ENCODE measurements around the gene USP10. TPM values are rescaled to one million over a fixed set of nuclear protein-coding genes. Genes with fewer than 3 reads are reported as not detected.

USP10 gene
- total and polyA plus RNA-seq, 2 donors (not counting 1 experiment from before 2014, with no cell fraction given), result 48.9 to 134 TPM

DNA sequence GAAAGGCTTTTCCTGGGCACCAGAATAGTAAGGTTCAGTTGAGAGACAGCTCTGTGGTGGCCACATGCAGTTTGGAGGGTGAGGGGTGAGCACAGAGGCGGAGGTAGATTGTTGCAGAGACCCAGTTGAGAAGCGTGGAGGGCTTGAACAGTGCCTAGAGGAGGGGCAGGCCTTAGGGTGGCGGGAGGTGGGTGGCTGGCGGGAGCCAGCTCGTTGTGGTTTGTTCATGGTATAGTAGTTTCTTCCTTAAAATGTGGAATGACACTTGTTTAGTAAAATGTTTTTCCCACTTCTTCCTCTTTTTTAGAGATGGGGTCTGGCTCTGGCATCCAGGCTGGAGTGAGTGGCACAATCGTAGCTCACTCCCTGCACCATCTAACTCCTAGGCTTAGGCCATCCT lies 14.2 kb downstream of the USP10 start:
- Mint-ChIP-seq H3K27me3 (no peaks in the 10 kb centered on the region), H3K9me3 (ENCODE audit: insufficient read depth) (no peaks in the 10 kb centered on the region), H3K4me3 (peak overlapping the region; percentile 2), H3K27ac (peak overlapping the region; percentile 38), H3K4me1 (peaks cover 78% of the 10 kb centered on the region)
- no peak overlapping the region for H3K9ac ChIP-seq (ENCODE audit: low read length)
- no peaks in the 10 kb centered on the region for H3K27me3 ChIP-seq (replicated peaks in 1 of 4; ENCODE audit: control extremely low read depth in 1 of 4, control insufficient read depth in 3 of 4, insufficient read depth in 4 of 4, low read length in 3 of 4)
- POLR2A ChIA-PET, result no interaction called here
- intact Hi-C loops (cut with micrococcal nuclease), result no loop called here
- H4K20me1 ChIP-seq (ENCODE audit: control insufficient read depth, insufficient read depth, low read length, poor library complexity, severe bottlenecking), result peaks cover 88% of the 10 kb centered on the region
- DNase-seq (no peak), ATAC-seq (ENCODE audit: low read depth) (no peak)
- H3K4me3 ChIP-seq (ENCODE audit: control extremely low read depth in 1 of 5, extremely low read depth in 1 of 5, insufficient read depth in 1 of 5, low read depth in 2 of 5, low read length in 4 of 5), result no peak overlapping the region
- peak overlapping the region; percentile 26 for H3K4me2 ChIP-seq (replicated peaks; ENCODE audit: low read depth, low read length, poor library complexity, severe bottlenecking)
- H2AFZ ChIP-seq (ENCODE audit: insufficient read depth, low read depth, low read length, poor library complexity, severe bottlenecking), result no peak overlapping the region
- TF ChIP-seq, protein P1, sequence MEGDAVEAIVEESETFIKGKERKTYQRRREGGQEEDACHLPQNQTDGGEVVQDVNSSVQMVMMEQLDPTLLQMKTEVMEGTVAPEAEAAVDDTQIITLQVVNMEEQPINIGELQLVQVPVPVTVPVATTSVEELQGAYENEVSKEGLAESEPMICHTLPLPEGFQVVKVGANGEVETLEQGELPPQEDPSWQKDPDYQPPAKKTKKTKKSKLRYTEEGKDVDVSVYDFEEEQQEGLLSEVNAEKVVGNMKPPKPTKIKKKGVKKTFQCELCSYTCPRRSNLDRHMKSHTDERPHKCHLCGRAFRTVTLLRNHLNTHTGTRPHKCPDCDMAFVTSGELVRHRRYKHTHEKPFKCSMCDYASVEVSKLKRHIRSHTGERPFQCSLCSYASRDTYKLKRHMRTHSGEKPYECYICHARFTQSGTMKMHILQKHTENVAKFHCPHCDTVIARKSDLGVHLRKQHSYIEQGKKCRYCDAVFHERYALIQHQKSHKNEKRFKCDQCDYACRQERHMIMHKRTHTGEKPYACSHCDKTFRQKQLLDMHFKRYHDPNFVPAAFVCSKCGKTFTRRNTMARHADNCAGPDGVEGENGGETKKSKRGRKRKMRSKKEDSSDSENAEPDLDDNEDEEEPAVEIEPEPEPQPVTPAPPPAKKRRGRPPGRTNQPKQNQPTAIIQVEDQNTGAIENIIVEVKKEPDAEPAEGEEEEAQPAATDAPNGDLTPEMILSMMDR (IDR thresholded peaks at IDR 0.05), result no peak
- no peak for TF ChIP-seq EZH2 (IDR thresholded peaks at IDR 0.05; ENCODE audit: borderline replicate concordance, insufficient read depth, low read depth, low read length, poor library complexity, severe bottlenecking)
- H3K27ac ChIP-seq (ENCODE audit: low read length in 2 of 2), result peak overlapping the region in 1 of 2 donors; percentile 24
- no peaks in the 10 kb centered on the region for H3K9me3 ChIP-seq (ENCODE audit: control extremely low read depth in 1 of 3, control insufficient read depth in 2 of 3, insufficient read depth in 1 of 3, low read length in 2 of 3)
- CTCF ChIA-PET, result interaction anchor here (0.7 to 3.3 kb wide), 6 partner anchors 11 to 85 kb away, joined by 3 to 28 read pairs (median 3); no protein-coding TSS in a partner anchor
- peaks cover 100% of the 10 kb centered on the region for H3K79me2 ChIP-seq (ENCODE audit: control insufficient read depth, insufficient read depth, low read length)
- H3K36me3 ChIP-seq (replicated peaks in 1 of 2; ENCODE audit: control extremely low read depth in 1 of 2, control insufficient read depth in 1 of 2, extremely low read depth in 1 of 2, insufficient read depth in 2 of 2, low read length in 1 of 2), result peaks cover 6 to 21% of the 10 kb centered on the region in 2 experiments
- 50% methylated on average over 2 of the region's 6 CpGs for WGBS (ENCODE audit: insufficient coverage)
- H3K4me1 ChIP-seq (ENCODE audit: control insufficient read depth in 2 of 2, insufficient read depth in 2 of 2, low read length in 2 of 2), result peaks cover 27 to 36% of the 10 kb centered on the region in 2 donors

DNA sequence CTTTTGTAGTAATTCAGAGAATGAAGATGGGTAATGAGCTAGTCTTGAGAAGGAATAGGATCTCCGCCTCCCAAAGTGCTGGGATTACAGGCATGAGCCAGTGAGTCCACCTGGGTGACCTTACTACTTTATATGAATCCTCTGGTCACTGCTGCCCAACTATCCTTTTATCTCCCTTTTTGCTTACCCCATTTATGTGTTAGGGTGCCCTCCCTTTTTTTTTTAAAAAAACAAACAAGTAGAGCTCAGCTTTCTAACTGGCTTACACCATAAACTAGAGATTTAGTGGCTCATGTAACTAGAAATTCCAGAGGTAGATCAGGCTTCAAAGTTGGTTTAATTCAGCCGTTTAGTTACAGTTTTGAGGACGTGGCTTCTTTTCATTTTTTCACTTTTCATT lies 15.6 kb downstream of the USP10 start:
- Mint-ChIP-seq H3K27me3 (no peaks in the 10 kb centered on the region), H3K9me3 (ENCODE audit: insufficient read depth) (no peaks in the 10 kb centered on the region), H3K4me3 (no peak overlapping the region), H3K27ac (peak overlapping the region; percentile 8), H3K4me1 (peaks cover 80% of the 10 kb centered on the region)
- TF ChIP-seq, protein P1 (IDR thresholded peaks at IDR 0.05), result no peak
- no peak for TF ChIP-seq EZH2 (IDR thresholded peaks at IDR 0.05; ENCODE audit: borderline replicate concordance, insufficient read depth, low read depth, low read length, poor library complexity, severe bottlenecking)
- Histone ChIP-seq H3K4me2 (replicated peaks; ENCODE audit: low read depth, low read length, poor library complexity, severe bottlenecking) (no peak overlapping the region), H3K27ac (ENCODE audit: low read length in 2 of 2) (peak overlapping the region in 1 of 2 donors; percentile 26), H3K27me3 (replicated peaks in 1 of 4; ENCODE audit: control extremely low read depth in 1 of 4, control insufficient read depth in 3 of 4, insufficient read depth in 4 of 4, low read length in 3 of 4) (no peaks in the 10 kb centered on the region), H3K9ac (ENCODE audit: low read length) (no peak overlapping the region), H3K36me3 (replicated peaks in 1 of 2; ENCODE audit: control extremely low read depth in 1 of 2, control insufficient read depth in 1 of 2, extremely low read depth in 1 of 2, insufficient read depth in 2 of 2, low read length in 1 of 2) (peaks cover 6 to 24% of the 10 kb centered on the region in 2 experiments), H2AFZ (ENCODE audit: insufficient read depth, low read depth, low read length, poor library complexity, severe bottlenecking) (no peak overlapping the region), H3K9me3 (ENCODE audit: control extremely low read depth in 1 of 3, control insufficient read depth in 2 of 3, insufficient read depth in 1 of 3, low read length in 2 of 3) (no peaks in the 10 kb centered on the region), H4K20me1 (ENCODE audit: control insufficient read depth, insufficient read depth, low read length, poor library complexity, severe bottlenecking) (peaks cover 87% of the 10 kb centered on the region), H3K4me3 (ENCODE audit: control extremely low read depth in 1 of 5, extremely low read depth in 1 of 5, insufficient read depth in 1 of 5, low read depth in 2 of 5, low read length in 4 of 5) (no peak overlapping the region), H3K79me2 (ENCODE audit: control insufficient read depth, insufficient read depth, low read length) (peaks cover 100% of the 10 kb centered on the region), H3K4me1 (ENCODE audit: control insufficient read depth in 2 of 2, insufficient read depth in 2 of 2, low read length in 2 of 2) (peaks cover 34 to 43% of the 10 kb centered on the region in 2 donors)
- intact Hi-C loops (cut with micrococcal nuclease), result no loop called here
- DNase-seq (no peak), ATAC-seq (ENCODE audit: low read depth) (no peak)
- ChIA-PET POLR2A (no interaction called here), CTCF (interaction anchor here (0.9 to 3.3 kb wide), 5 partner anchors 8 to 93 kb away, joined by 3 to 28 read pairs (median 3); no protein-coding TSS in a partner anchor)
- 69% methylated on average over 2 of the region's 3 CpGs for WGBS (ENCODE audit: insufficient coverage)

Data from B cell (primary cell).